MV-4-11 (cell line): ENCODE data around the gene ORC5.
"Not testable (repeated sequence)": the region's sequence is repeated elsewhere in the genome, so short reads cannot be mapped to it uniquely, and the experiment has no call there.

Source experiments
- DNase-seq: peaks from one replicate; lab custom pipeline; 2025; lab: John Stamatoyannopoulos, UW

The ORC5 gene

DNA sequence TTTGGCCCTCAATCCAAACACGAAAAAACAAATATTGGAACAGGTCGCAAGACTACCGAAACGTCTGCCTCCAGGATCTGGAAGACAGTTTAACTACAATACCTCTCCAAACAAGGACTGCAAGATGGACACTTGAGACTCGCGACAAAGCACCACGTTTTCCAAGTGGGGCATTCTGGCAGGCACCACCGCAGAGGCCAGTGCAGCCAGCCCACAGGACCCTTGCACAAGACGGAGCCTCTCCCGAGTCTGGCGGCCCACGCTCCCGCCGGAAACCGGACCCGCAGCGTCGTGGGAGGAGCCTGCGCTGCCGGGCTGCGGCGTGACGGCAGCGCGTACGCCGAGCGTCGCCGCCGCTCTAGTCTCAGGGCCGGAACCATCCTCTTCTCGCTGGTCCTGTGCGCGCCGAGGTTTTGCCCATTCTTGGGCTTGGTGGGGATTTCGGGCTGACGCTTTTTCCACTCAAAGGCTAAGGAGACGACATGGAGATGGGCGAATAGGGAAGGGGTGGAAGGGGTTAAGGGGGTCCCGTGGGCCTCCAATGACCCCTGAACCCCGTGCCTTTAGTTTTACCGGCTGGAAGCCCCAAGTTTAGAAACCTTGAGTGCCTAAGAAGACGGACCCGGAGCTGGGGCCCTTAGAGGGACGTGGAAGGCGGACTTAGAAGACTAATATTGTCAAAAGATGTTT lies at the start of gene ORC5:
Gene ORC5, minus strand, starts transcription at position 283 of the 690 bp plus-strand sequence. Its CDS starts 109 bp downstream, at position 174.
- DNase-seq, result peak; percentile 81

DNA sequence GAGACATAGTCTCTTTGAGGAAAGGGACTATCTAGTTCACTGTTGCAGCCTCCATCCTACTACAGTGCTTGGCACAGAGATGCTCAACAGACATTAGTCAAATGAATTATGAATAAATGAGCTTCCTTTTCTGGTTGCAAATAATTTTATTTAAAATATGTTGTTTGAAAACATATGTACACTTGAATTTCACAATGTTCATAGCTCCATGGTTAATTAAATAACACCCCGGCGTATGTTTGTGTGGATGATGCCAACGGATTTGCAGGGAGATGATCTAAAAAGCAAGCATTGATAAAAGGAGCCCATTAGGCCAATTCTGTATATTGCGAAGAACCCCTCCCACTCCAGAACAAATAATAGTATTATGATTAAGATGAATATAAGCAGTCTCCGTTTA lies 47.8 kb upstream of the ORC5 start:
- DNase-seq, result no peak

DNA sequence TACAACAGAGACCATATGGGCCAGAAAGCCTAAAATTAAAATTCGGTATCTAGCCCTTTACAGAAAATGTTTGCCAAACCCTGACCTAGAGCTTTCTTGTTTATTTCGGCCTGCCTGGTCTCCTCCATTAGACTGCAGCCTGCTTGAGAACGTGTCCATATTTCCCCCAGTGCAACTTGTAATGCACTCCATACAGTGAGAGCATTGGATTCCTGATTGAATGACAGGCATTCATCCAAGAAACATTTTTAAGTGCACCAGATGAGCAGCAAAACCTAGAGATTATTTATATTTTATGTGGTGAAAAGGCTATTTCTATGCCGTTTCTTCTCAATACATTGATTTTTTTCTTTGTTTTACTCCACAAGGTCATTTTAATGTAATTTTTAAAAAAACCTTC lies 47.4 kb upstream of the ORC5 start:
- DNase-seq, result no peak

DNA sequence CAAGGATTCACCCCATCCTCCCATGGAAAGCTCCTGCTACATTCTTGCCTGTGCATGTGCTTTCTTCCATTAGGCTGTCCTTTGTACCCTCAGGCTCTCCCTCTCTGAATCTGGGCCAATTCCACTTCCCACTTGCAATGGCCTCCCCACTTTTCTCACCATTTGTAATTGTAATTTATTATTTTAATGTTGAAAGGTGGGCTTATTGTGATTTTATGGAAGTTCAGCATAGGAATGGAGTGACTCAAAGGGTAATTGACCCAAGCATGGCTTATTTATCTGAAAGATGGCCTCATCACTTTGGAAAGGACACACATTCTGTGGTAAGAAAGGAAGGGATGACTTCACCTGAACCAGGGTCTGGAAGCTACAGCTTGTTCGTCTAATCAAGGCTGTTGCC lies 46.9 kb upstream of the ORC5 start:
- DNase-seq, result no peak

DNA sequence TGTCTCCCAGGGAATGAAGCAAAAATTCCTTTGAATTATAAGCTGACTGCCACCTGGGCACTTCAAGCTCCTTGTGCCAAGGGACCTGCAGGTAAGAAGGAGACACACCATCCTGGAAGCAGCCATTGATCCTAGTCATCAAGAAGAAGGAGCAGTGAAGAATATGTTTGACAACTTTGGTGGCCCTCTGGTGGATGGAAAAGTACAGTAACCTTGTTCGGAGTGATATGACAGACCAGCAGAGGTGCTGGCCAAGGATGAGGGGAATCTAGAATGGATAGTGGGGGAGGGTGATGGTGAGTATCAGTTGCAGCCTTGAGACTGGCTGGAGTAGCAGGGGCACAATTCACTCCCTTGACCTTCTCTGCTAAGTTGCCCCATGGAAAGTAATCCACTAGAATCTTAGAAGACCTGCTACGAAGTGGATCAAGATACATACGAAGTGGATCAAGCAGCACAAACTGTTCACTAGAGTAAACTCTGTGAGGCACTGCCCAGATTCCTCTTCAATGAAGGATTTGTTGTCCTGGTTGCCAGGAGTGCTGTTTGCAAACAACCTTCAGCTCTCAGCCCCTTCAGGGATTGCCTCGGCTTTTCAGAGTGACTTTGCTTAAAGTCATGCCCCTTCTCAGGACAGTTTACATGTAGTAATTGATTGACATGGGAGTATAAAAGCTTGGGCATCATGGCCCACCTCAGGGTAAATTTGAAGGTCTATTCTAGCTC lies 44.8 kb upstream of the ORC5 start:
- DNase-seq, result no peak

DNA sequence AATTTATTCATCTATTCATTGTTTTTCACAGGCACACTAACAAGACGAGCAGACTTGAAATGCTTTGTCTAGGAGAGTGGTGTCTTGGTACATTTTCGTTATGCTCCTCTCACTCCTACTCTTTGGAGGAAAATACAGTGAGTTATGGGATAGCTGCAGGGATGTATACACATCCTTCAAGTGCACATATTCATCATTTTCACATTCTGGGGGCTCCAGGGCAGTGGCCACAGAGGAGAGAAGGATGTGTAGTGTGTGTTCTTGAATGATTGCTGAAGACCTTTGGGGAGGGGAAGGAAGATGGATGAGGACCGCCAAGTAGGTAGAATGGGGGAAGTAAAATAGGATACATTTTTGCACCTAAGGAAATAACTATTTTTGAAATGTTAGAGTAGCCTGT lies 34.8 kb upstream of the ORC5 start:
- no peak for DNase-seq

DNA sequence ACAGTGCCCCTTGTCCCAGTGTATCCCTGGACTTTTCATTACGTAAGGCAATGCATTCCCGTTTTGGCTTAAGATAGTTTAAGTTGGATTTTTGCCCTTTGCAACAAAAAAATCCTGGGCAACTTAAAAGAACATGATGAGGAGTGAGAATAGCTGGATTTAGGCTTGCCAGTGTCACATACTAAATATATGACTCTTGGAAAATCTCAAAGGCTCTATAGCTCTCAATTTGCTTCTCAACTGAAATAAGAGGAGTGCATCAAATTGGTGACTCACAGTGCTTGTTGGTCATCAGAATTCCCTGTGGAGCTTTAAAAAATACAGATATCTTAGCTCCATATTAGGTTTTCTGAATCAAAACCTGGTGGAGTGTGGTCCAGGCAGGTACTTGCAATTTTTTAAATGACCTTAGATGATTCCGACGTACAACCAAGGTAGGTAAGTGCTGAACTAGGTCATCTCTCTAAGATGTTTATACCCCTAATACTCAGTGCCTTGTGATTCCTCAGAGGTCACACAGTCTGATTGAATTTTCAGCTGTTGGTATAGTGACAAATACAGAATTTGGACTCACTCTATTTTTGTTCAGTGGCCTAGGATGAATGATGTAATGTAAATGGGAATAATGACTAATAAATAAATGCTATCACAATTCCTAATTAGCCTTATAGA lies 33.9 kb upstream of the ORC5 start:
- no peak for DNase-seq

DNA sequence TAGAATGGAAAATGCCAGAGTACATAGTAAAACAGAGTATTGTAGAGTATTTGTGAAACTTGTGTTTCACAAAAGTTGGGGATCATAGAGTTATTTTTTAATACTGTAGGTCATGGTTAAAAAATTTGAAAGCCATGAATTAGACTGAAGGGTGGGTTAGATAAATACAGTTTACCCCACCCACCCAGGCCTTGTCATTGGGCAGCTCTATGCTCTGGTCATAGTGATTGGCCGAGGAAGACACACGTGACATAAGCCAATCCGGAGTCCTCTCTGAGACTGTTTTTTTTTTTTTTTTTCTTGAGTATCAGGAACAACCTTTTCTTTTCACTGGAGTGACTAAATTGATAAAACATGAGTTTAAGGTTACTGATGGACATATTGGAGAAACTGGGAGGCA lies 33.3 kb upstream of the ORC5 start:
- DNase-seq, result no peak

DNA sequence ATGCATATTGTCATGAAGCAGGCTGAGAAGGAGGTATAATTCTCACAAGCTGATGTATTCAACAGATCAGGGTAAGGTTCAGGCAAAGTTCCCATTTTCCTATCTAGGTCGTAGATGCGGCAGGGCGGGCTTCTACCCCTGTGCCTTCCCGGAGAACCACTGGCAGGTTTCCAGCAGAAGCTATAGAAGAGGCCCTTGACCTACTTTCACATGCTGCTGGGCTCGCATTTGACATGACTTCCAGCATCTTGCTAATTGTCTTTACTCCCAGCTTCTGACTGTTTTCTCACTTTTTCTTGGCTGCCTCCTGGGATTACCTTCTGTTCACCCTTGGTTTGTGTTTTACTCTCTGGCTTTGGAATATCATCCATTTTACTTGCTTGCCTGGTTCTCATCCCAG lies 32.6 kb upstream of the ORC5 start:
- DNase-seq, result no peak

DNA sequence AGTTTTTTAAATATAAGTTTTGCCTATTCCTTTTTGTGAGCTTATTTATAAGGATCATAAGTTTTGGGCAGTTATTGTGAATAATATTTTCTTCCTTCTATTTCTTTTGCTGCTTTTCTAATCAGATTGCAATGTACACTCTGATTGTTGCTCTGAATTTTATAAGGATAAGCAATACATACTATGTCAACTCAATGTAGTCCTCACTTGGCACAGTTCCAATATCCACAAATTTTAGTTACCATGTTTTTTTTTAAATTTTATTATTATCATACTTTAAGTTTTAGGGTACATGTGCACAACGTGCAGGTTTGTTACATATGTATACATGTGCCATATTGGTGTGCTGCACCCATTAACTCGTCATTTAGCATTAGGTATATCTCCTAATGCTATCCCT lies 27.2 kb upstream of the ORC5 start:
- not testable (repeated sequence) for DNase-seq

DNA sequence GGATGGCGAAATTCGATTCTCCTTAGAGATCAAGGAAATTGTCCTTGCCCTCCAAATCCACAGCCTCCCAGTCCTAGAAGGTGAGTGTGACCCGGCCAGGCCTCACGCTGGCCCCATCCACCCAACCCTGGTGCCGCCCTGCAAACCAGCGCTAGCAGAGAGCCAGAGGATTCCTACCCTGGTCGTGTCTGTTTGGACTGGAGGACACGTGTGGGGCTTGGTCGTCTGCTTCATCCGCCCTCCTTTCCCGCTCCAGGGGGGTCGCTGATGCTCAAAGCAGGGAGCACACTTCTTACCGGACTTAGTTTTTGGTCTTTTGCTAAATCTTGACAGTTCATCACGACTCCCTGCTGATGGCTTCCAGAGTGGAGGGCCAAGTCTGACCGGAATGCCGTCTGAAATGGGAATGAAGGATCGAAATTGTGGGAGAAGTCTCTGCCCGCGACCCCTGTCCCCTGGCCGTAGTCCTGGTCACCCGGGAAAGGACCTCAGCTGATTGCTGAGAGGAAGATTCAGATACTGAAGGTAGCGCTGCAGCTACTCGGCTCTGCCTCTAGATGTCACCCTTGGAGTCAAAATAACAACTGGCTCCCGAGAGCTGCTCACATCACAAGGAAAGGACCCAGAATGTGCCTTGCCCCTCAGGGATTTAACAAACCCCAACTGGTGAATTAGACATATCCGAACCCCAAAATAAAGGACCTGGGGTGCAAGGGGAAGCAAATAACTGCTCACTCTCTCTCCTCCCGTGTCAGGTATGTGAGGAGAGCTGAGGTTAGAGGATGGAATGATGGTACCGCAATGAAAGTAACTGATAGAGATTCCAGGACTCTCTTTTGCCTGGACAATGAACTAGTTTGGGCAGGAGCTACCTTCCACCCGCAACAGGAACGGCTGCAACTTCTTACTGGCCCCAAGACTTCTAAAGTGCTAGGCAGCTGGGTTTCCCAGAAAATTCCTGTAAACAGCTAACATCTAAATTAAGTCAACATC lies 23.5 kb upstream of the ORC5 start:
- peak; percentile 17 for DNase-seq

DNA sequence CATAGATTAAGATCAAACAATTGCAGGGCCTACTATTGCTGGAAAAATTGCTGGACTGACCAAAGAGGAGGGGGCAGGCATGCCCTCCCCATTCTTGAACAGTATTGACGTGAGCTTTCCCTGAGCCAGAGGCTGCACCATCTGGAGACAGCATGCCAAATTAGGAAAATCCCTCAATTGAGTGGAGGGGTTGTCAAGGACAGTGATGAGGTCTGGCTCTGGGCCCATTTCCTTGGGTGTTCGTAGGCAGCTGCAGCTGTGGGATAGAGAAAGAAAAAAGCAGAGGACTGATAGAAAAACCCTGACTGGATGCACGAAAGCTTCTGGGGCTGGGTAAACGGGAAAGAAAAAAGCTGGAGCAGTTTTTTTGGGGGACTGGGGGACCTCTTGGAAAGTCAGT lies 22.8 kb upstream of the ORC5 start:
- no peak for DNase-seq

DNA sequence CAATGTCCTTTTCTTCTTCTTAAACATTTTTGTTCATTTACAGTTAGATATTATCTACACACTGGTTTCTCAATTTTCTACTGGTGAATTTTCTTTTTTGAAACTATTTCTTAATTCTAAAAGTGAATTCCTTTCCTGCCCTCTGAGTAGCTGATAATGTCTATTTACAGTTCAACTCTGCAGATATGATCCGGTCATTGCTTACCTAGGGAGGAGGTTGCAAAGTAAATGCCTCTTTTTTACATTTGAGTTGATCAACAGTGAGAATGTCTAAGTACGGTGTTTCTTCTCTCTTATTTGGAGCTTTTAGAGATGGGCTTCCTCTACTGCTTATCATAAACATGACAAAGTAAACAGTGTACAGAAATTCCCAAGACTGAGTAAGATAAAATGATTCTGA lies 20.6 kb upstream of the ORC5 start:
- no peak for DNase-seq

DNA sequence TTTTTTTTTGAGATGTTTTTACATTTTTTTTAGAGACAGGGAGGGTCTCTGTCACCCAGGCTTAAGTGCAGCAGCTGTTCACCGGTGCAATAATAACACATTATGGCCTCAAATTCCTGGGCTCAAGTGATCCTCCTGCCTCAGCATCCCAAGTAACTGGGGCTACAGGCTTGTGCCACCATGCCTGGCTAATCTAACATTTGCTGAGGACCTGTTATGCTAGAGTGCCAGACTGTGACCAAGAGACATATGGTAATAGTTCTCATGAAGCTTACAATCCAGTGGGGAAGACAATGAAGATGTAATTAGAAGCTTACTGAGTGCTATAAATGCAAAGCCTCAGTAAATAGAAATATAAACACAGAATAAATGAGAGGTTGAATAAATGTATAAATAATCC lies 17.6 kb upstream of the ORC5 start:
- DNase-seq, result no peak

DNA sequence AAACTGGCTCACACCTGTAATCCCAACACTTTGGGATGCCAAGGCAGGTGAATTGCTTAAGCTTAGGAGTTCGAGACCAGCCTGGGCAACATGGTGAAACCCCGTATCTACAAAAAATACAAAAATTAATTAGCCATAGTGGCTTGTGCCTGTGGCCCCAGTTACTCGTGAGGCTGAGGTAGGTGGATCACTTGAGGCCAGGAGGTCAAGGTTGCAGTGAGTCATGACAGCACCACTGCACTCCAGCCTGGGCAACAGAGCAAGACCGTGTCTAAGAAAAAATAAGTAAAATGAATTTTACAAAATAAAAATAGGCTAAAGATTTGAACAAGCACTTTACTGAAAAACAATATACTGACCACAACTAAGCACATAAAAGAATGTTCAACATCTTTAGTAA lies 9.8 kb upstream of the ORC5 start:
- no peak for DNase-seq

DNA sequence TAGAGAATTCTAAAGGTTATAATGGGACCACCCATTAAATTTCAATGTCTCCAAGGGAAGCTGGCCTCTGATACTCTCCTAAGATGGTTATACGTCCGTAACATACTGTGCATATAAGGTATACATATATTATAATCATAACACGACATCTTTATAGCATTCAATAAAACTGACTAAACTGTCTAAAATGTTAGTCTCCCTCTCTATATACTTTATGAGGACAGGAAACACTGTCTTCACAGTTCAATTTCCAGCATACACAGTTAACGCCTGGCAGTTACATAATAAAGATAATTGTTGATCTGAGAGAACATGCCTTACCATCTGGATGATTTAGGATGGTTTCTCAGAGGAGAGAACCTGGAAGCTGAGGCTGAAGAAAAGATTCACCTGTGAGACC lies 1.2 kb upstream of the ORC5 start:
- no peak for DNase-seq

DNA sequence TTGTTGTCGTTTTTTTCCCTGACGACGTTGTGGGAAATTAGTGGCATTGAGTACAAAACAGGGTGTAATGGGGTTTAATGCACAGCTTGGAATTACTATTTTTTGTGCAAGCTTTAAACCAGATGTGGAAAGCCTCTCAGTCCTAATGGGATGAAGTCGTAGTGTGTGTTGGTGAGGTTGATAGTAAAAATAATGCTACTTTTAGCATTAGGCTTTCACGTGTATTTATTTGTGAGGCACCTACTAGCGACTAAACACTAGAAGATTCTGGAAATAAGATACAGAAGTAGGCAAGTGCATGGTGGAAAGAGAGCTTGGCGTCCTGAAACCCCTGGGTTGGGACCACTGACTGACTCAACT lies 588 bp upstream of the ORC5 start:
- DNase-seq, result no peak

DNA sequence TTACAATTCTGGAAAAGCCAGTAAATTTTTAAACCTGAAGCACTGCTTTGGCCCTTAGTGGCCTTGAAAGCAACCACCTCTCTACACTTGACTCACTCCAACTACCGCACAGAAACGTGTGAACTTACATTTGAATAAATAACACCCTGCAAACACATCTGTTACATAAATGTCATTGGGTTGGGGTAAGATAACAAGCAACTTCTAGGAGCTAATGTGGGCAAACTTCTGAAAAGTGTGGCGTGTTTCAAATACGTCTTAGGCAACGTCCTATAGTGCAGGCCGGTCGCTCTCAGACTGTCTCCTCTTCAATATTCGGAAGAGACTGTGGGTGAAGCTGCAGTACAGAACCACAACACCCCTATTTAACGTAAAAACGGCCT lies 474 bp downstream of the ORC5 start:
- no peak for DNase-seq

DNA sequence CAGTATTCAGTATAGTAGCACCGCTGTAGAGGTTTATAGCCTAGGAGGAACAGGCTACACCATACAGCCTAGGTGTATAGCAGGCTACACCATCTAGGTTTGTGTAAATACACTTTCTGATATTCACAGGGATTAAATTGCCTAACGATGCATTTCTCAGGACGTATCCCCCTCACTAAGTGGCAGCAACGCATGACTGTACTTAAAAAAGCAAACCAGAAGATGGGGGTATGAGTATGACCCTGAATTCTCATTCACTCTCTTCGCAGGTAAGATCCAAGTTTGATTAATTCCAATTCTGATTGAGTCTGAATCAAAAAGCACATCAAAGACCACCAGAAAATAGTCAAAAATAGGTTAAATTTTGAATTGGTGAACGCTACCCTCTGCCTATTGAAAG lies 972 bp downstream of the ORC5 start:
- DNase-seq, result no peak

DNA sequence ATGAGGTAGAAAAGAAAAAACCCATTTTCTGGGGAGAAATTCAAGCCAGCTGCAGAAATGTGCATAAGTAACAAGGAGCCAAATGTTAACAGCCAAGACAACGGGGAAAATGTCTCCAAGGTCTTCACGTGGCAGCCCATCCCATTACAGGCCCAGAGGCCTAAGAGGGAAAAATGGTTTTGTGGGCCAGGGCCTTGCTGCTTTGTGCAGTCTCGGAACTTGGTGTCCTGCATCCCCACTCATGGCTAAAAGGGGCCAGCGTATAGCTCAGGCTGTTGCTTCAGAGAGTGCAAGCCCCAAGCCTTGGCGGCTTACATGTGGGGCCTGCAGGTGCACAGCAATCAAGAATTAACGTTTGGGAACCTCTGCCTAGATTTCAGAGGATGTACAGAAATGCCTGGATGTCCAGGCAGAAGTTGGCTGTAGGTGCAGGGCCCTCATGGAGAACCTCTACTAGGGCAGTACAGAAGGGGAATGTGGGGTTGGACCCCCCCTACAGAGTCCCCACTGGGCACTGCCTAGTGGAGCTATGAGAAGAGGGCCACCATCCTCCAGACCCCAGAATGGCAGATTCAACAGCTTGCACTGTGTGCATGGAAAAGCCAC lies 9.0 kb downstream of the ORC5 start:
- DNase-seq, result no peak

DNA sequence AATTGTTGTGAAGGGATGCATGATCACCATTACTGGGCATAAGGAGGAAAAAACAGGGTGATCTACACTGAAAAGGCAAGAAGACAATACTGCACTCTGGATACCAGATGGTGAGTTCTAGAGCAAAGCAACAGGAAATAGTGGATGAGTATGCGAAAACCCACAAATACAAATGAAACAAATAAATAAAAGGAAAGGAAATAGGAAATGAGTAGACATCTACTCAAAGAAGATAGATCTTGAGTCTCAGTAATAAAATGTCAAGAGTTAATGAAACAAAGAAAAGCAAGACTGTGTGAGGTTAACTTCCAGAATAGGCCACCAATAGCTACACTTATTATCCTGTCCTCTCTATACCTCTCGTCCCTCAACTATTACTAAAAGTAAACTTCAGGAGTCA lies 11.7 kb downstream of the ORC5 start:
- DNase-seq, result no peak

DNA sequence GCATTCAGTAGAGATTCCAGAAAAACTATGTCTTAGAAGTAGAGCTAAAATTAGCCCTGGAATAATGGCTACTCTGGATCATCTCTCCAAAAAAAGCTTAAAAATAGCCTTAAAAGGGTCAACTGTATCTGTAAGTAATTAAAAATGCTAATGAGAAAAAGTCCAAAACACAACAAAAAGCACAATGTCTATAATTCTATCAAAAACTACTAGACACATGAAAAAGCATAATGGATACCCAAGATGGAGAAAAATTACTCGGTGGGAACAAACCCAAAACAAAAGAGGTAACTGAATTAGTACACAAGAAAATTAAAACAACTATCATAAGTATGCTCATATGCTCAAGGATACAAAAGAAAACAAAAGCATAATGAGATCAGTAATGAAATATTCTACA lies 15.4 kb downstream of the ORC5 start:
- no peak for DNase-seq
